Adrenal gland (tissue), 5 donors: Measurements from ENCODE around the gene TPCN1.

Experiments used
- POLR2A ChIP-seq, 2 donors: fragments of 450-650 bp; IDR thresholded peaks; one replicate each; pipeline ENCODE4 v1.6.1; 2017; ENCODE audit warnings: antibody characterized with exemption in 2 of 2, mild to moderate bottlenecking in 2 of 2, moderate library complexity in 1 of 2
- TF ChIP-seq, protein P1 (sequence below), 6 experiments: fragments of 450-650 bp in 4 of 6; fragments of 200-600 bp in 2 of 6; sonication (generic) in 1 of 6; IDR thresholded peaks; 1 replicate in 5 of 6; 2 replicates in 1 of 6; pipeline versions ENCODE4 v1.5.1 to v1.8.0; 2016 to 2021; ENCODE audit warnings: antibody characterized with exemption in 6 of 6, mild to moderate bottlenecking in 2 of 6, moderate library complexity in 1 of 6
- donor health status: DM: no; HTN: no; CAD: no.

DNA sequence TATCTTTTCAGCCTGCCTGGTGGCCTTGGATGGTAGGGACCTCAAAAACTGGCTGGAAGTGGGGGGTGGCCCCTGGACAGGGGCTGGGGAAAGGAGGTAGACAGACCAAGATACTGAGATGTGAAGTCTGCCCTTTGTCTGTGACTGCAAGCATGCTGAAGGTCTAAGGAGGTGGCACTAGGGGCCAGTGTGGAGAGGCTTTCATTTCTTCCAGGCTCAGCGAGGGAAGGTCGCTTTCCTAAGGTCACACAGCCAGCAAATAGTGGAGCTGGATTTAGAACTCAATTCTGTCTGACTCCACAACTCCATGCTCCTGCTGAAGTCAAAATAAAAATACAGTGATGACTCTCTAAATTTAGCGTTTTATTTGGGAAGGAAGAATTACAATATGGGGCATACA, 125.8 kb downstream of the TPCN1 start:
- TF ChIP-seq, protein P1, sequence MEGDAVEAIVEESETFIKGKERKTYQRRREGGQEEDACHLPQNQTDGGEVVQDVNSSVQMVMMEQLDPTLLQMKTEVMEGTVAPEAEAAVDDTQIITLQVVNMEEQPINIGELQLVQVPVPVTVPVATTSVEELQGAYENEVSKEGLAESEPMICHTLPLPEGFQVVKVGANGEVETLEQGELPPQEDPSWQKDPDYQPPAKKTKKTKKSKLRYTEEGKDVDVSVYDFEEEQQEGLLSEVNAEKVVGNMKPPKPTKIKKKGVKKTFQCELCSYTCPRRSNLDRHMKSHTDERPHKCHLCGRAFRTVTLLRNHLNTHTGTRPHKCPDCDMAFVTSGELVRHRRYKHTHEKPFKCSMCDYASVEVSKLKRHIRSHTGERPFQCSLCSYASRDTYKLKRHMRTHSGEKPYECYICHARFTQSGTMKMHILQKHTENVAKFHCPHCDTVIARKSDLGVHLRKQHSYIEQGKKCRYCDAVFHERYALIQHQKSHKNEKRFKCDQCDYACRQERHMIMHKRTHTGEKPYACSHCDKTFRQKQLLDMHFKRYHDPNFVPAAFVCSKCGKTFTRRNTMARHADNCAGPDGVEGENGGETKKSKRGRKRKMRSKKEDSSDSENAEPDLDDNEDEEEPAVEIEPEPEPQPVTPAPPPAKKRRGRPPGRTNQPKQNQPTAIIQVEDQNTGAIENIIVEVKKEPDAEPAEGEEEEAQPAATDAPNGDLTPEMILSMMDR (IDR thresholded peaks at IDR 0.05): no peak
- TF ChIP-seq POLR2A (IDR thresholded peaks at IDR 0.05): no peak
